GM12864 (cell line): ENCODE data around the gene KCTD8.
A peak's percentile ranks its signal among the peaks of the same experiment; 100 is the strongest.

ENCODE experiments used
- DNase-seq: peaks from one replicate; pipeline ENCODE4 v3.0.0-alpha.2; 2011; ENCODE audit warnings: low read depth
- H3K4me3 ChIP-seq: 2 replicates; pipeline ENCODE4 v1.5.1; 2011; ENCODE audit warnings: mild to moderate bottlenecking, low read depth, low read length, control low read depth
- TF ChIP-seq, protein P1 (sequence below): IDR thresholded peaks from 2 replicates; pipeline ENCODE4 v1.5.1; 2011; ENCODE audit warnings: low read depth, mild to moderate bottlenecking, moderate library complexity, low read length, control low read depth, inconsistent platforms; ENCODE audit errors: missing control alignments

KCTD8 gene

DNA sequence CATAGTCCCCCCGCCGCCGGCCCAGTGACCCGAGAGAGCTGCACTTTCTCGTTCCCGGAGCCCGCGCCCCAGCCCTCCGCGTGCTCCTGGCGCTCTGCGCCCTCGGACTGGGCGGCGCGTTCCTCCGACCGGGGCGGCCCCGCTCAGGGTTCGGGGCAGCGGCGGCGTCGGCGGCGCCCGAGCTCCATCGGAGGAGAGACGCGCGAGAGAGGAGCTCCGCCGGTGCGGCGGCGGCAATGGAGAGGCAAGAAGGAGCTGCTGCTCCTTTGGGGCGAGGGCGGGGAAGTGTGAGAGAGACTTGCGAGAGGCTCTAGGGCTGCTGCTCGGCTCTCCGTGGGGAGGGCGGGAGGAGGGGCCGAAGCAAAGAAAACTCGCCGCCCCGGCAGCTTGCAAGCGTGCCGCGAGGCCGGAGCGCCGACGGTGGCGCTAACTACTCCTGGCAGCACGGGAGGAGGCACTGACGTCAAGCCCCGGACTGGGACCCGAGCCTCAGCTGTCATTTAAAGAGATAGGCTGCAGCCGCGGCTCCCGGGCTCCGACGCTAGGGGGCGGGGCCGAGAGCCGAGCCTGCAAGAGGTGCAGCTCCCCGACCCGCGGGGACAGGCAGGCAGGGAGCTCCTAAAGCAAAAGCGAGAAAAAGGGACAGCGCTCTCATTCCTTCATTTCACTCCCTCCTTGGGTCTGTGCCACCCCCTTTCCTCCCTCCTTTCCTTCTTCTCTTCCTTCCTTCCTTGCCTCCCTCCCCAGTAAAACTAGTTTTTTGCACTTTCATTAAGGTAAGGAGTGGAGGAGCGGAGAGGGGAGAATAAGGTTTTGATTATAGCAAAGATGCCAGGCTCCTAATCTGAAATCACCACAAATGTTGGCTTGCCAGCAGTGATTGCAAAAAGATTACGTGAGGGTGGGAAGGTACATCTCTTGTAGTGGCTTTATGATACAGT is at the start of gene KCTD8:
Gene KCTD8 (minus strand): TSS at position 289 of the 941 bp plus-strand sequence.
- DNase-seq = peak; percentile 49
- TF ChIP-seq, protein P1, sequence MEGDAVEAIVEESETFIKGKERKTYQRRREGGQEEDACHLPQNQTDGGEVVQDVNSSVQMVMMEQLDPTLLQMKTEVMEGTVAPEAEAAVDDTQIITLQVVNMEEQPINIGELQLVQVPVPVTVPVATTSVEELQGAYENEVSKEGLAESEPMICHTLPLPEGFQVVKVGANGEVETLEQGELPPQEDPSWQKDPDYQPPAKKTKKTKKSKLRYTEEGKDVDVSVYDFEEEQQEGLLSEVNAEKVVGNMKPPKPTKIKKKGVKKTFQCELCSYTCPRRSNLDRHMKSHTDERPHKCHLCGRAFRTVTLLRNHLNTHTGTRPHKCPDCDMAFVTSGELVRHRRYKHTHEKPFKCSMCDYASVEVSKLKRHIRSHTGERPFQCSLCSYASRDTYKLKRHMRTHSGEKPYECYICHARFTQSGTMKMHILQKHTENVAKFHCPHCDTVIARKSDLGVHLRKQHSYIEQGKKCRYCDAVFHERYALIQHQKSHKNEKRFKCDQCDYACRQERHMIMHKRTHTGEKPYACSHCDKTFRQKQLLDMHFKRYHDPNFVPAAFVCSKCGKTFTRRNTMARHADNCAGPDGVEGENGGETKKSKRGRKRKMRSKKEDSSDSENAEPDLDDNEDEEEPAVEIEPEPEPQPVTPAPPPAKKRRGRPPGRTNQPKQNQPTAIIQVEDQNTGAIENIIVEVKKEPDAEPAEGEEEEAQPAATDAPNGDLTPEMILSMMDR = peak; percentile 79
- peak within 1 kb of the TSS; percentile 3 for H3K4me3 ChIP-seq

DNA sequence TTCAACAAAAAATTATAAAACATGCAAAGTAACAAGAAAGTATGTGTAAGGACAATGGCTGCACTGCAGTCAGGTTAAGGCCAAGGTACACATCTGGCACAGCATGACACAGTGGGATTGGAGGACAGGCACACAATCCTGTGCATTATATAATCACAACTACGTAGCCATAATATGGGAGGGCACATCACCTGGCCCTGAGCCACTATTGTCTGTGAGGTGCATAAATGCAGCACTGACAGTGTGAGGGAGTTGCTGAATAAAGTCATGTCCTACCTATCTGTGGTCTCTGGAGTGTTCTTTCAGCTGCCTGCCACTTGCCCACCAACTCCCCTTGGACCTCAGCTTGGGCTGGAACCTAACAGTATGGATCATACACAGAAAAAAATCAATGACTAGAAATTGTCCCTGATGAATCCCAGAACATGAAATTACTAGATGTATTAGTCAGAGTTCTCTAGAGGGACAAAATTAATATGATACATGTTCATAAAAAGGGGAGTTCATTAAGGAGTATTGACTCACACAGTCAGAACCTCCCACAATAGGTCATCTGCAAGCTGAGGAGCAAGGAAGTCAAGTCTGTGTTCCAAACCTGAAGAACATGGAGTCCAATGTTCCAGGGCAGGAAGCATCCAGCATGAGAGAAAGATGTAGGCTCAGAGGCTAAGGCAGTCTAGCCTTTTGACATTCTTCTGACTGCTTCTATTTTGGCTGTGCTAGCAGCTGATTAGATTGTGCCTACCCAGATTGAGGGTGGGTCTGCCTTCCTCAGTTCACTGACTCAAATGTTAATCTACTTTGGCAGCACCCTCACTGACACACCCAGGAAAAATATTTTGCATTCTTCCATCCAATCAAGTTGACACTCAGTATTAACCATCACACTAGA is 46.4 kb upstream of the KCTD8 start:
- TF ChIP-seq, protein P1 = no peak
- no peak overlapping the region for H3K4me3 ChIP-seq
- DNase-seq = no peak

DNA sequence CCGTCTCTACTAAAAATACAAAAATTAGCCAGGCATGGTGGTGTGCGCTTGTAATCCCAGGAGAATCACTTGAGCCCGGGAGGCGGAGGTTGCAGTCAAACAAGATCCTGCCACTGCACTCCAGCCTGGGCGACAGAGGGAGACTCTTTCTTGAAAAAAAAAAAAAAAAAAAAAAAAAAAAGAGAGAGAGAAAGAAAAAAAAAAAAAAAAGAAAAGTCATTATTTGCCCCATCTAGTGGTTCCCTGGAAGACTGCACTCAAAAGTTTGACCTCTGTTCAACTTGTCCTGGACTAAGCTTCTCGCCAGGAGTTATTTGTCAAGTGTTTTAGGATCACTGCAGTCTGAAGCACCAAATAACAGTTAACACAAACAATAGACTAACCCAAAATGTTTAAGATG is 45.3 kb upstream of the KCTD8 start:
- TF ChIP-seq, protein P1 = peak; percentile 48
- no peak for DNase-seq
- H3K4me3 ChIP-seq = no peak overlapping the region

DNA sequence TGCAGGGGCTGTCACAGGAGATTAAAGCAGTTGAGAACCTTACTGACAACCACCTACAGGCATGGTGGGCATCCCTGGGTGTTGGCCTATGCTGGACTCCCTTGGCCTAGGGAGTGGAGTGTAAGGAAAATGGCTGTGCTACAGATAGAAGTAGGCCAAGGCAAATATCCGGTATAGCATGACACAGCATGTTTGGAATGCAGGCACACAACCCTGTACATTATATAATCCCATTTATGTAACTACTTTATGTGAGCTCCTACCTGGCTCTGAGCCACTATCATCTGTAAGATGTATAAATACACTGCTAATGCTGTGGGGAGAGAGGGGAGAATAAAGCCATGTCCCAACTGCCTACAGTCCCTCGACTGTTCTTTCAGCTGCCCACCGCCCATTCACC is 38.7 kb upstream of the KCTD8 start:
- TF ChIP-seq, protein P1 = no peak
- H3K4me3 ChIP-seq = no peak overlapping the region
- DNase-seq = no peak

DNA sequence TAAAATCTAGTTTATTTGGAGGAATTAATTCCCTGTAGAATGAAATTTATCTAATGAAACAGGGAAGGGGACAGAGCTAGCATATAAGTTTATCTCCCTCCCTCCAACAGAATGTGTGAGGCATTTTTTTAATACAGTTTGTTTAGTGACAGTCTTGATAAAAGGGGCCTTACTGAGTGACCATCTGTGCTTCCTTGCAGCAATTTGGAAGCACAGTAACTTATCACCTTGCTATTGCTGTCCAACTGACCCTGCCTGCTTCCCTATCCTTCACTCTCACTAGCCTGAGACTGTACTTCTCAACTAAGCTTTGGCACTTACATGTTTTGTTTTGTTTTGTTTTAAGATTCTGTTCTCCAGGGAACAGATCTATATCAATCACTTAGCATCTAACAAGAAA is 31.1 kb upstream of the KCTD8 start:
- TF ChIP-seq, protein P1 = no peak
- DNase-seq = no peak
- H3K4me3 ChIP-seq = no peak overlapping the region

DNA sequence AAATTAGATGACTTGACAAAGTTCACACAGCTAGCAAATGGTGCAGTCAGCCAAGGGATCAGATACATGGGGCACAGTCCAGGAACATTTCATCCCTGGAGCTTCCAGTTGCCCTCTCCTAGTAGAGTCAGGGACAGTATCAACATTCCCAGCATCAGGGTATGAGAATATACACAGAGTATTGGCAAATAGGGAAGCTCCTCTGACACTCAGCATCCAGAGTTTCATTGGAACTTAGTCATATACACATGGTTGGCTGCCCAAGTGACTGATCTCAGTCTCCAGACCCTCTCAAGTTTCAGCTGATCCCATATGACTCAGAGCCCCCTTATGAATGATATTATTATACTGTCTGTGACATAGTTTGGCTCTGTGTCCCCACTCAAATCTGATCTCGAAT is 13.7 kb upstream of the KCTD8 start:
- DNase-seq = no peak
- H3K4me3 ChIP-seq = no peak overlapping the region
- TF ChIP-seq, protein P1 = no peak
